Fibroblast of lung (primary cell): ENCODE results near the gene STXBP6.

Experiments
- EZH2 ChIP-seq: IDR thresholded peaks from 2 replicates; pipeline ENCODE4 v1.5.1; 2012; ENCODE audit warnings: low read length, control low read depth, mild to moderate bottlenecking; ENCODE audit errors: missing control alignments
- TF ChIP-seq, protein P1 (sequence below), 2 donors: IDR thresholded peaks in 1 of 2; conservative IDR thresholded peaks in 1 of 2; 1 replicate in 1 of 2; 2 replicates in 1 of 2; pipeline ENCODE4 v1.5.1; 2011 to 2012; ENCODE audit warnings: low read length in 2 of 2, control low read depth in 1 of 2, inconsistent platforms in 1 of 2, low read depth in 1 of 2, mild to moderate bottlenecking in 1 of 2

DNA sequence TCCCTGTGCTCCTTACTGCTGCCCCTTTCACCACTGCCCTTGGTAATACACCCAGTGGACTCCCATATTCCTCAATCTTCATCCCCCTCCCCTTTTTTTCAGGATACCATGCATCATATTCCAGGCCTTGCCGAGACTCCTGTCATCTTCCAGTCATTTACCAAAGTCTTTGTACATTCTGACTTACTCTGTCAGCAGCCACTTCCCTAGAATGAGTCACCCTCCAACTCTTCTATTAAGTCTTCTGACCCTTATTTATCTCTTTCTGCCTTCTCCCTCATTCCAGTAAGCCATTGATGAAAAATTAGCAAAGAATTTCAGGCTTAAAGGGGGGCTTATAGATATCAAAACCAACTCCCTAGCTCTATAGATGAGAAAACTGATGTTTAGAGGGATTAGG lies 128.0 kb downstream of the STXBP6 start:
- TF ChIP-seq, protein P1, sequence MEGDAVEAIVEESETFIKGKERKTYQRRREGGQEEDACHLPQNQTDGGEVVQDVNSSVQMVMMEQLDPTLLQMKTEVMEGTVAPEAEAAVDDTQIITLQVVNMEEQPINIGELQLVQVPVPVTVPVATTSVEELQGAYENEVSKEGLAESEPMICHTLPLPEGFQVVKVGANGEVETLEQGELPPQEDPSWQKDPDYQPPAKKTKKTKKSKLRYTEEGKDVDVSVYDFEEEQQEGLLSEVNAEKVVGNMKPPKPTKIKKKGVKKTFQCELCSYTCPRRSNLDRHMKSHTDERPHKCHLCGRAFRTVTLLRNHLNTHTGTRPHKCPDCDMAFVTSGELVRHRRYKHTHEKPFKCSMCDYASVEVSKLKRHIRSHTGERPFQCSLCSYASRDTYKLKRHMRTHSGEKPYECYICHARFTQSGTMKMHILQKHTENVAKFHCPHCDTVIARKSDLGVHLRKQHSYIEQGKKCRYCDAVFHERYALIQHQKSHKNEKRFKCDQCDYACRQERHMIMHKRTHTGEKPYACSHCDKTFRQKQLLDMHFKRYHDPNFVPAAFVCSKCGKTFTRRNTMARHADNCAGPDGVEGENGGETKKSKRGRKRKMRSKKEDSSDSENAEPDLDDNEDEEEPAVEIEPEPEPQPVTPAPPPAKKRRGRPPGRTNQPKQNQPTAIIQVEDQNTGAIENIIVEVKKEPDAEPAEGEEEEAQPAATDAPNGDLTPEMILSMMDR (conservative IDR thresholded peaks at IDR 0.05 in 1 of 2, IDR thresholded peaks at IDR 0.05 in 1 of 2; ENCODE audit: low read depth in 1 of 2, low read length in 2 of 2) = no peak
- no peak for TF ChIP-seq EZH2
